SH-SY5Y (cell line): ENCODE results near the gene LRRC66.

ENCODE experiments used
- GATA2 ChIP-seq: IDR thresholded peaks from 2 replicates; pipeline ENCODE4 v1.6.1; 2011; ENCODE audit warnings: mild to moderate bottlenecking, low read depth, low read length
- GATA3 ChIP-seq: IDR thresholded peaks from 2 replicates; pipeline ENCODE4 v1.6.1; 2011; ENCODE audit warnings: low read depth, mild to moderate bottlenecking, low read length, moderate library complexity

DNA sequence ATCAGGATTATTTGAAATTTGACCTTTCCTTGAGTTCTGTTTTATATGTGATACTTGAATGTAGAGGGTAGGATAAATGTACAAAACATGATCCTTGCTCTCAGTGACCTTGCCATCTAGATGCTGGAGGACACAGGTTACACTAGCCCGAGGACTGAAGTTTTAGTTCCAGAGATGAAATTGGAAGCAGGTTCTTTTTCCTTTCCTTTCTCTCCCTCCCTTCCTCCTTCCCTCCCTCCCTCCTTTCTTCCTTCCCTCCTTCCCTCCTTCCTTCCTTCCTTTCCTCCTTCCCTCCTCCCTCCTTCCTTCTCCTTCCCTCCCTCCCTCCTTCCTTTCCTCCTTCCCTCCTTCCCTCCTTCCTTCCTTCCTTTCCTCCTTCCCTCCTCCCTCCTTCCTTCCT is 54.3 kb downstream of the LRRC66 start:
- no peak for TF ChIP-seq GATA2
- no peak for TF ChIP-seq GATA3
